Upper lobe of right lung (tissue), 1 donor: Measurements from ENCODE around the gene CCR5. TPM values are rescaled to one million over a fixed set of nuclear protein-coding genes. Genes with fewer than 3 reads are reported as not detected.
A peak's percentile ranks its signal among the peaks of the same experiment; 100 is the strongest.

Experiments used
- ATAC-seq: fragments of 200-7000 bp; cut with Tn5 transposase; one replicate; pipeline ENCODE4 v1.9.1; 2020; ENCODE audit warnings: mild to moderate bottlenecking, moderate library complexity
- DNase-seq: peaks from one replicate; pipeline ENCODE4 v3.0.0-alpha.2; 2020
- H3K27ac ChIP-seq: fragments of 200-600 bp; one replicate; pipeline ENCODE4 v1.8.0; 2022
- H3K27me3 ChIP-seq: fragments of 200-600 bp; one replicate; pipeline ENCODE4 v1.8.0; 2022; ENCODE audit warnings: mild to moderate bottlenecking
- H3K36me3 ChIP-seq: fragments of 200-600 bp; one replicate; pipeline ENCODE4 v1.8.0; 2022
- H3K4me1 ChIP-seq: fragments of 200-600 bp; one replicate; pipeline ENCODE4 v1.8.0; 2022
- H3K4me3 ChIP-seq: fragments of 200-600 bp; one replicate; pipeline ENCODE4 v1.8.0; 2022; ENCODE audit warnings: mild to moderate bottlenecking
- H3K9me3 ChIP-seq: fragments of 200-600 bp; one replicate; pipeline ENCODE4 v1.8.0; 2022
- intact Hi-C: fragments of 100-400 bp; cut with DNase I; formaldehyde crosslinking; loops from one replicate; pipeline ENCODE4 v1.11.0; 2022
- total RNA-seq: library from RNA; stranded (reverse); fragmentation: NEBNext Ultra II Directional; extraction: Animal tissue kit (Norgen Biotek cat#: 25700); gene quantifications from one replicate; pipeline ENCODE4 v1.2.1, GENCODE V29; 2021
- TF ChIP-seq, protein P1 (sequence below): fragments of 200-600 bp; IDR thresholded peaks from one replicate; pipeline ENCODE4 v1.8.0; 2022; ENCODE audit warnings: antibody characterized with exemption
- donor health status: DM: no; HTN: yes; CAD: no; lungs with severe emphysema.

The CCR5 gene
- total RNA-seq, 1 donor from 2014 or later, result 8.7 TPM

DNA sequence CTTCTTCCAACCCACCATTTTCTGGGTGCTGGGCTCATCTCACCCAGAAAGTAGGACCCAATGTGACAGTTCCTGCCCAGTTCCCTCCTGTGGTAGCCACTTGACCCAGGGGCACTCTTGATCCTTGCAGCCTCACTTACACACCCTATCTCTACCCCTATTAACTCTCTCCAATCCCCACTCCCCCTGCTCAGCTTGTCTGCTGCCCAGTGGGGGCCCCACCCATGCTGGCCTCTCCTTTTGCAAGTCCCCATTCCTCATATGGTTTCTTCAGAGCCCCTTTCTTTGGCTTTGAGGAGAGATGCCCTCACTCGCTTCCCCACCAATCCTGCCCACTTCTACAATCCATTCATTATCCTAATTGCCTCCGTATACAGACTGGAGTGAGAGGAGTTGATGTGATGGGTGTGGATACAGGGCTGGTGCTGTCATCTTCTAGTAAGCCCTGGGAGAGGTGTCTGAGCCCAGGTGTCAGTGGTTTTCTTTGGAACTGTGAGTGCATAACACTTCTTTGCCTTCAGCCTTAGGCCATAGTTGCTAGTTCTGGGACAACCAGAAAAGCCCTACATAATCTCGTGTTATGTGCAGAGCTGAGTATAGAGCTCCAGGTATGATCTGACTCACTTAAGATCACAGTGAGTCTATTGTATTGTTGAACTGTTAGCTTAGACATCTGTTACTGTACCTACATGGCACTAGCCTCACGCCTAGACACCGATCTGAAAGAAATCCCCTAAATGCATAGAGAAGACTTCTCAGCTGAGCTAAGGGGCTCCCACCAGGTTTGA lies 4.8 kb upstream of the CCR5 start:
- no peaks in the 10 kb centered on the region for H3K9me3 ChIP-seq
- H3K4me1 ChIP-seq, result peaks cover 24% of the 10 kb centered on the region
- H3K27ac ChIP-seq, result no peak overlapping the region
- no peak overlapping the region for H3K4me3 ChIP-seq
- ATAC-seq (no peak), DNase-seq (no peak)
- TF ChIP-seq, protein P1, sequence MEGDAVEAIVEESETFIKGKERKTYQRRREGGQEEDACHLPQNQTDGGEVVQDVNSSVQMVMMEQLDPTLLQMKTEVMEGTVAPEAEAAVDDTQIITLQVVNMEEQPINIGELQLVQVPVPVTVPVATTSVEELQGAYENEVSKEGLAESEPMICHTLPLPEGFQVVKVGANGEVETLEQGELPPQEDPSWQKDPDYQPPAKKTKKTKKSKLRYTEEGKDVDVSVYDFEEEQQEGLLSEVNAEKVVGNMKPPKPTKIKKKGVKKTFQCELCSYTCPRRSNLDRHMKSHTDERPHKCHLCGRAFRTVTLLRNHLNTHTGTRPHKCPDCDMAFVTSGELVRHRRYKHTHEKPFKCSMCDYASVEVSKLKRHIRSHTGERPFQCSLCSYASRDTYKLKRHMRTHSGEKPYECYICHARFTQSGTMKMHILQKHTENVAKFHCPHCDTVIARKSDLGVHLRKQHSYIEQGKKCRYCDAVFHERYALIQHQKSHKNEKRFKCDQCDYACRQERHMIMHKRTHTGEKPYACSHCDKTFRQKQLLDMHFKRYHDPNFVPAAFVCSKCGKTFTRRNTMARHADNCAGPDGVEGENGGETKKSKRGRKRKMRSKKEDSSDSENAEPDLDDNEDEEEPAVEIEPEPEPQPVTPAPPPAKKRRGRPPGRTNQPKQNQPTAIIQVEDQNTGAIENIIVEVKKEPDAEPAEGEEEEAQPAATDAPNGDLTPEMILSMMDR, result no peak
- intact Hi-C loops, result no loop called here
- H3K27me3 ChIP-seq, result no peaks in the 10 kb centered on the region
- no peaks in the 10 kb centered on the region for H3K36me3 ChIP-seq

DNA sequence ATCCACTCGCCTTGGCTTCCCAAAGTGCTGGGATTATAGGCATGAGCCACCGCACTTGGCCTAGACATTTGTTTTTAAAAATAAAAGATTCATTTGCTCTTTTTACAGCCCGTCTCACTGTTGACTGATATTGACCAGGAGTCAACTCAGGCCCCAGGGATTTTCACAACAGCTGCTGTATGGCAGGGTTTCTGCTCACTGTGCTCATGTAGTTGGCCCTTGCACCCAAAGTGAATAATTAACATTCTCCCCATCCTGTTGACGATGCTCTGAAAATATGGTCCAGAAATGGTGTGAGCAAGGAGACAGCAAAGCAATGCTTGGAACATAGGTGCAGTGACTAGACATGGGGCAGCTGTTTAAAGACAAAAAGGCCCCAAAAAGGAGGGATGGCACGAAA lies 2.9 kb upstream of the CCR5 start:
- Histone ChIP-seq H3K4me3 (no peak overlapping the region), H3K27ac (no peak overlapping the region), H3K27me3 (no peaks in the 10 kb centered on the region), H3K36me3 (no peaks in the 10 kb centered on the region), H3K4me1 (peaks cover 31% of the 10 kb centered on the region), H3K9me3 (no peaks in the 10 kb centered on the region)
- intact Hi-C loops, result no loop called here
- no peak for DNase-seq
- ATAC-seq, result no peak
- TF ChIP-seq, protein P1, result no peak

DNA sequence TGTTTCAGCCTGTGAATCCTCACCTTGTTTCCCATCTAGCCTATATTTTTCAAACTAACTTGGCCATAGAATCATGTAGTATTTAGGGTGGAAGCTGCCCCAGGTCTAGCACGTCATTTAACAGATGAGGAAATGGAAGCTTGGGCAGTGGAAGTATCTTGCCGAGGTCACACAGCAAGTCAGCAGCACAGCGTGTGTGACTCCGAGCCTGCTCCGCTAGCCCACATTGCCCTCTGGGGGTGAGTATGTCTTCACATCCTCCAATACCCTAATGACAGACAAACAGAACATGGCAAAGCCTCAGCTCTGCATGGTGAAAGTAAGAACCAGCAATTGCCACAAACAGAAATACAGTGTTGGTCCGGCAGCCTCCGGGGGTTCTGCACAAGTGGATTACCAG lies 2.2 kb upstream of the CCR5 start:
- Histone ChIP-seq H3K4me3 (no peak overlapping the region), H3K9me3 (no peaks in the 10 kb centered on the region), H3K27me3 (no peaks in the 10 kb centered on the region), H3K27ac (no peak overlapping the region), H3K36me3 (no peaks in the 10 kb centered on the region), H3K4me1 (peaks cover 31% of the 10 kb centered on the region)
- peak; percentile 96 for ATAC-seq
- intact Hi-C loops, result no loop called here
- TF ChIP-seq, protein P1, result peak; percentile 44
- DNase-seq, result peak; percentile 78

DNA sequence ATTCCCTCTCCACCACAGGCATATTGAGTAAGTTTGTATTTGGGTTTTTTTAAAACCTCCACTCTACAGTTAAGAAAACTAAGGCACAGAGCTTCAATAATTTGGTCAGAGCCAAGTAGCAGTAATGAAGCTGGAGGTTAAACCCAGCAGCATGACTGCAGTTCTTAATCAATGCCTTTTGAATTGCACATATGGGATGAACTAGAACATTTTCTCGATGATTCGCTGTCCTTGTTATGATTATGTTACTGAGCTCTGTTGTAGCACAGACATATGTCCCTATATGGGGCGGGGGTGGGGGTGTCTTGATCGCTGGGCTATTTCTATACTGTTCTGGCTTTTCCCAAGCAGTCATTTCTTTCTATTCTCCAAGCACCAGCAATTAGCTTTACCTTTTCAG lies 1.6 kb upstream of the CCR5 start:
- intact Hi-C loops, result no loop called here
- Histone ChIP-seq H3K4me1 (peaks cover 31% of the 10 kb centered on the region), H3K9me3 (no peaks in the 10 kb centered on the region), H3K36me3 (no peaks in the 10 kb centered on the region), H3K27ac (peak overlapping the region; percentile 67), H3K4me3 (no peak overlapping the region), H3K27me3 (no peaks in the 10 kb centered on the region)
- DNase-seq (no peak), ATAC-seq (no peak)
- TF ChIP-seq, protein P1, result no peak

DNA sequence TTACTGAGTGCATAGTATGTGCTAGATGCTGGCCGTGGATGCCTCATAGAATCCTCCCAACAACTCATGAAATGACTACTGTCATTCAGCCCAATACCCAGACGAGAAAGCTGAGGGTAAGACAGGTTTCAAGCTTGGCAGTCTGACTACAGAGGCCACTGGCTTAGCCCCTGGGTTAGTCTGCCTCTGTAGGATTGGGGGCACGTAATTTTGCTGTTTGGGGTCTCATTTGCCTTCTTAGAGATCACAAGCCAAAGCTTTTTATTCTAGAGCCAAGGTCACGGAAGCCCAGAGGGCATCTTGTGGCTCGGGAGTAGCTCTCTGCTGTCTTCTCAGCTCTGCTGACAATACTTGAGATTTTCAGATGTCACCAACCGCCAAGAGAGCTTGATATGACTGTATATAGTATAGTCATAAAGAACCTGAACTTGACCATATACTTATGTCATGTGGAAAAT lies 1.0 kb upstream of the CCR5 start:
- no peak for ATAC-seq
- no peaks in the 10 kb centered on the region for H3K27me3 ChIP-seq
- no peak overlapping the region for H3K4me3 ChIP-seq
- no peak for DNase-seq
- no peaks in the 10 kb centered on the region for H3K36me3 ChIP-seq
- H3K9me3 ChIP-seq, result no peaks in the 10 kb centered on the region
- intact Hi-C loops, result loop anchor here (10.0 kb wide), 2 partner anchors 95 to 285 kb away; no protein-coding TSS in a partner anchor
- H3K4me1 ChIP-seq, result peaks cover 31% of the 10 kb centered on the region
- TF ChIP-seq, protein P1, result no peak
- H3K27ac ChIP-seq, result peak overlapping the region; percentile 67
